GM12892 (cell line): Measurements from ENCODE around the gene OR56B4.

Source experiments
- POLR2A ChIP-seq: IDR thresholded peaks from 2 replicates; pipeline ENCODE4 v1.6.1; 2011; ENCODE audit warnings: low read depth, low read length, control low read depth
- POLR2AphosphoS5 ChIP-seq: IDR thresholded peaks from 2 replicates; pipeline ENCODE4 v1.6.1; 2011; ENCODE audit warnings: low read depth, low read length, control low read depth
- TAF1 ChIP-seq: IDR thresholded peaks from 2 replicates; pipeline ENCODE4 v1.6.1; 2011; ENCODE audit warnings: low read depth, mild to moderate bottlenecking, control low read depth, low read length, borderline replicate concordance

GRCh38 chr11:6111673-6112072 is 4.2 kb downstream of the OR56B4 start:
- no peak for TF ChIP-seq POLR2AphosphoS5
- no peak for TF ChIP-seq POLR2A
- TF ChIP-seq TAF1: no peak
